Ovary (tissue), 3 donors: ENCODE data around the gene VPS26C.

Experiments used
- CTCF ChIP-seq, 3 donors: fragments of 450-650 bp in 2 of 3; fragments of 200-600 bp in 1 of 3; IDR thresholded peaks; one replicate each; pipeline versions ENCODE4 v1.5.1 to v1.8.0; 2016 to 2022; ENCODE audit warnings: antibody characterized with exemption in 3 of 3, mild to moderate bottlenecking in 1 of 3
- EP300 ChIP-seq: sonication (generic); formaldehyde crosslinking; IDR thresholded peaks from one replicate; pipeline ENCODE4 v1.6.1; 2017; ENCODE audit warnings: antibody characterized with exemption
- POLR2A ChIP-seq: fragments of 450-650 bp; IDR thresholded peaks from one replicate; pipeline ENCODE4 v1.6.1; 2017; ENCODE audit warnings: antibody characterized with exemption, mild to moderate bottlenecking, moderate library complexity
- donor health status: DM: no; HTN: no; CAD: no.

GRCh38 chr21:37278199-37278598 is 11.1 kb upstream of the VPS26C start:
- no peak for TF ChIP-seq POLR2A
- TF ChIP-seq CTCF (IDR thresholded peaks at IDR 0.05) = no peak
- TF ChIP-seq EP300 = no peak
